NCI-H1694 (cell line): Measurements from ENCODE around the gene RPRD1B.
A peak's percentile ranks its signal among the peaks of the same experiment; 100 is the strongest.

Experiments used
- DNase-seq: peaks from one replicate; lab custom pipeline; 2025; lab: John Stamatoyannopoulos, UW

Gene RPRD1B, protein sequence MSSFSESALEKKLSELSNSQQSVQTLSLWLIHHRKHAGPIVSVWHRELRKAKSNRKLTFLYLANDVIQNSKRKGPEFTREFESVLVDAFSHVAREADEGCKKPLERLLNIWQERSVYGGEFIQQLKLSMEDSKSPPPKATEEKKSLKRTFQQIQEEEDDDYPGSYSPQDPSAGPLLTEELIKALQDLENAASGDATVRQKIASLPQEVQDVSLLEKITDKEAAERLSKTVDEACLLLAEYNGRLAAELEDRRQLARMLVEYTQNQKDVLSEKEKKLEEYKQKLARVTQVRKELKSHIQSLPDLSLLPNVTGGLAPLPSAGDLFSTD

DNA sequence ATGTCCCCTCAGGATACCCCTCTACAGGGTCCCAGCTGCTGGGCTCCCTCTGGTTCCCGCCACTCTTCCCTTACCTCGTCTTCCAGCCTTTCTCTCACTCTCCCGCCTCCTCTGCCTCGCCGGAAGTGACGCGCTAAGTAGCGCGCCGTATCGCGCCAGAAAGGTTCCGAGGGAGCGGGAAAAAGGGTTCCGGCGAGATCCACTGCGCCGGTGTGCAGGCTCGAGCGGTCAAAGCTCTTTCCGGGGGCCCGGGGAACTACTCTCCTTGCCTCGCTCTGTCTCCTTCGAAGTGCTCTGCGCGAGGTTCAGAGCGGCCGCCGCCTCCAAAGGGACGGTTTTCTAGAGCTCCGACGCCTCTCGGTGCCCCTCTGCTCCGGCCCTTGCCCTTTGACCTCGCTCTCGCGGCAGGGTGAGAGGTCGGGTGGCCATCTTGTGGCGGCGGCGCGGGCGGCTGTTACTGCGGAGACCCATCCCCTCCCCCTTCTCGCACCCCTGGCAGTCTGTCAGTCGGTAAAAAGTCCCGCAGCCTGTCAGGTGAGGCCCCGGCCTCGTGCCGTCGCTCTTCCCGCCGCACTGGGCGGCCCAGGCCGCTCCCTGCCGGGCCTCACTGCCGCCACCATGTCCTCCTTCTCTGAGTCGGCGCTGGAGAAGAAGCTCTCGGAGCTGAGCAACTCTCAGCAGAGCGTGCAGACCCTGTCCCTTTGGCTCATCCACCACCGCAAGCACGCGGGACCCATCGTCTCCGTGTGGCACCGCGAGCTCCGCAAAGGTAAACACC, at the start of gene RPRD1B, which contains the start of gene TTI1:
Gene RPRD1B (plus strand): TSS at position 417 of the 778 bp plus-strand sequence. CDS start 202 bp downstream, at position 619.
Gene TTI1 (minus strand): TSS at position 127 of the 778 bp plus-strand sequence. CDS start 19,640 bp downstream, outside the sequence.
- peak; percentile 78 for DNase-seq

DNA sequence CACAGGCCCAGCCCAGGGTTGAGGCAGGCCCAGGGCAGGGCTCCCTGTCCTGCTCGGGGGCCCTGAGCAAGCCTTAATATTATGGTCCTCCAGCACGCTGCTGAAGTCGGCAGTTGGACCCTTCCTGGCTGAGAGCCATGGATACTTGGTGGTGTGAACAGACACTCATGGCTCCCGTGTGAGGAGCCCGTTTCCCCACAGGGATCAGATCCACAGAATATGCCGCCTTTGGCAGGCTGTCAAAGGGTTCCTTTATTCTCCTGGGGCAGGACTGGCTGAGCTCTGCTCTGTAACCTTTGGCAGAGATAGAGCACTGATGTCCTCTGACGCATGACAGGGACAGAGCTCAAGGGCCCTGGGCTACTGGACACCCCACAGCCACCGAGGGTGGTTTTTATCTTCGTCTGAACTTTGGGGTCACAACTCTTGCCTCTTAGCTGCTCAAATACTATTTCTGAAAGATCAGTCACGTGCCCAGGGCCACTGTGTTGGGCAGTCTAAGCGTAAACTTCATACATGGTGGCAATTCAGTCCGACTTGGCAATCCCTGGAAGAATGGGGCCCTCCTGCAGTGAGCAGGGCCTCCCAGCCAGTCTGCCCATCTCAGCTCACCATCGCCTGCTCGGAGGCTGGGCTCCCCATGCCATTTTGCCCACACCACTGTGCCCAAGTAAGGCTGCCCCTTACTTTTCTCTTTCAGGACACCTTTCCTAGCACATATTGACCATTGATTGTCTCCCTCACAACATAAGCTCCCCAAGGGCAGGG, 49.3 kb upstream of the RPRD1B start:
- no peak for DNase-seq

DNA sequence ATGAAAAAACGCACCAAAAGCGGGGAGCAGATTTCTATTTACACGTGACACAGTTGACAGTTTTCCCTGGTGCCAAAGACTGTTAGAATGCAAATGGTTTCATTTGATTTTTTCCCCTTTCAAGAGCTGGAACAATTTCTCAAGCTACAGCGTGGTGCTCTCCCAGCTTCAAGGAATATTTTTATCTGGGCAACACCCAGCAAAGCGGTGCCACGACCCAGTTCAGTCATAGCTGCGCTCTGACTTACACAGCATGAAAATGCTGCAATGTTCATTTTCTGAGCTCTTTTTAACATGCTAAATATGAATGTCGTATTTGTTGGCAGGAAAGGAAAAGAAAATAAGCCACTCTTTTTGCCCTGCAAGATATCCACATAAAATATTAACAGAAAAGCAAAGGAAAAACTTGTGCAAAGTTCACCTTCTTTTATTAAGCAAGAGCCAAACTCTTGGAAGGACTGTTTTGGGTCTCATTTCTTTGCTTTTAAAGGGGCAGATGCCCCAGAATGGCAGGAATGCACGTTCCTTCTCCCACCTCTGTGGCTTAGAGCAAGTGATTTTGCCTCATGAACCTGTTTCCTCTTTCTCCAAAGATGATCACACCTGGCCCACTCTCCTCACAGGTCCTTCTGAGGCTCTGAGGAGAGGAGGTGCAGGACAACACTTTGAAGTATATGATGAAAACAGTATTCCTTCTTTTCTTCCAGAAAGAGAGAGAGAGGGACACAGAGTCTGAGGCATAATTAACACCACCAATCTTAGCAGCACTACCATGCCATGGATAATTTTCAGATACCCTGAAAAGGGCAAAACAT, 47.3 kb upstream of the RPRD1B start:
- DNase-seq: no peak

DNA sequence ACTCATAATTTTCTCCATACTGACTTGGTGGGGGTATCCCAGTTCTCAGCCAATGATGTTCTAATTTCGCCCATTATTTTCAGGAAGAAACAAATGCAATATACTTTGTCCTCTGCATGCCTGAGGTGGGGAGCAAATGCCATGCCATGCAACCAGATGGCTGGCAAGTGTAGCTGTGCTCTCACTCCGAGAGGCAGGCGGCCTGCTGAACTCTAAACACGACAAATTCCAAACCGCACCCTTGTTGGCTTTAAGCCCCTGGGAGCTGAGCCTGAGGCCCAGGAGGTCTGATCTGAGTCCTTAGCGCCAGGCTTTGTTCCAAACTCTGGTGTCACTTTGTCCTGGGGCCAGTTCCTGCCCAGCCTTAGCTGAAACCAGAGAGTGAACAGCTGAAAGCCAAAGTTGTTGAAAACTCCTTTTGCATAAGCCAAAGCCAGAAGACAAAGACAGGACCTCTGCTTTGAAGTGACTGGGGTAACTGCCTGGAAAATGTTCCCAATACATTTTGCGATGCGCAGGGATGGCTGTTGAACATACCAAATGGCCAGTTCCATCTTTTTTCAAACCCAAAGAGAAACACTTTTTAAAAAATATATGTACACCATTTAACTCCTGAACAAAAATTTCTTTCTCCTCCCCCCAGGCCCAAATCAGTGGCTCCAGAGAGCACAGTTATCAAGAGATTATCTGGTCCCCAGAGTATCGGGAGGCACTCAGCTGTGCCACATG, 46.5 kb upstream of the RPRD1B start:
- peak; percentile 45 for DNase-seq

DNA sequence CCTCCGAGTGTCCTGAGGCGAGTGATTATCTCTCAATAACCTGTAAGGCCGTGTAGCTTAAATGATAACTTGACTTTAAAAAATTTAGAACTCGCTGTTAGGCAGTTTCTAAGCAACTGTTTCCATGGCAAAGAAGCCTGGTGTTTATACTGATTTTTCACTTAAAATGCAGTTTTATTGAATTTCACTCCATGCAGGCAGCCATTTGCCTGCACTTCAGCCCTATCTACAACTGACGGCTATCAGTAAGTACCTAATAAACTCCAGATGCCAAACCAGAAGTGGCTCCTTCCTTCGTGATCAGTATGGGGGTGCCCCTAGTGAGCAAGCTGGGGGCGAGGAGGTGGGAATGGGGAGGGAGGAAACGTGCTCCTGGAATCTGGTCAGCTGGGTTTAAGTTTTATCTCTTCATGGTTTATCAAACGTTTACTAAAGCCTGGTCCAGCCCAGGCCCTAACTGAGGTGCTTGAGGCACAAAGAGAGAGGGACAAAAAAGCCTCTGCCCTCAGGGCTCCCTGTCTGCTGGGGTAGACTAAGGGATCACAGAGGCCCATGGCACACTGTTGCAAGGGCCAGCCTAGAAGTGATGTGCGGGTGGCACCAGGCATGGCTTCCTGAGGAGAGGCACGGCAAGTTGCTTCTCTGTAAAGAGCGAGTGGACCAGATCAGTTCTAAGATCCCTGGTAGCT, 45.8 kb upstream of the RPRD1B start:
- DNase-seq: no peak

DNA sequence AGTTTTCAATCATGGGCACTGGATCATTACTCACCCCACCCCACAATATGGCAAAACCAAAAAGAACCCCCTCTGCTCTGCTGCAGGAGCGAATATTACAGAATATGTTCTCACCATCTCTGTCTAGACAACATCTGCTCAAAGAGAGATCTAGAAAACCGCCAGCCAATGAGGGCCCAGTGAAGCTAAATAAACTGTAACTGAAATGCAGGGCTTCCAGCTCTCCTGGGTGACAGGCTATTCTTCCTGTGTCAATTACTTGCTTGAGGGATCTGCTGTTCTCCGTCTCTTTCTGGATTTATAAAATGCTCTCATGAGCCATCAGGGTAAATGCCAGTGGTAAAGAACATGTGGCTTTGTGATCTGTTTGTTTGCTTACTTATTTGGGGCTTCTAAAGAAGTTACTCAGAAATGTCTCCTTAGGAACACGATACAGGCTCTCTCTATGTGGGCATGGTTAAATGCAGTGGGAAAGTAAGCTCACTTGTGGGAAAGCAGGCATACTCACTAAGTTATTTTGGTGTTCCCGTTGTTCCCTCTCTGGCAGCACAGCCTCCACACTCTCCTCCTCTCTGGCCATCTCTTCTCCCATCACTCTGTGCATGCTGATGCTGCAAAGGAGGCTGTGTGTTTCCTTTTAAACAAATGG, 45.1 kb upstream of the RPRD1B start:
- peak; percentile 30 for DNase-seq

DNA sequence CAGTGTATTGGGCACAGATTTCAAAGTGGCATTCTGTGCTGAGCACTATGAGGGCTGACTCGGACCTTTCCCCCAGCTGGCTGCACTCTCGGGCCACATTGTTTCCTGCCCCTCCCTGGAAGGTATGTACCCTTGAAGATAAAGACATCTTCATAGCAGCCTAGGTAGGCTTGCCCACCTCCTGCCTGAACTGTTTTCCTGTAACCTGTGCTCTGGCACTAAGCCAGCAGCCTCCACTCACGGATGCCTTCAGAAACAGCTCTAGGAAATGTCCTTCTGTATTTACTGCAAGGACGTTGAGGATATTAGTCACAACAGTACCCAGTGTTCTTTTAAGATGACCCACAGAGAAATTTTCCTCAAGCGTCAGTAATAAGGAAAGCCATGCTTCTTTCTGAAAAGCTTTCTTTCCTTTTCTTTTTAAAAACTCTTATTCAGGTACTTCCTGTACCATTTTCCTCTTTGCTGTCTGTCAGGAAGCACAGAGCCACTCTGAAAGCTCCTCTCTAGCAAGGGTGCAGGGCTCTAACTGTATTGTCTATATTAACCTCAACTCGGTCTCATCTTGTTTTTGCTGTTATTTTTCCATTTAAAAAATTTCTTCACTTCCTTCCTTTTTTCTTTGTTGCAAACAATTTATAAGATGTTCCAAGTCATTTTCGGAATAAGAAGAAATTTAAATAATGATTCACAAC, 43.8 kb upstream of the RPRD1B start:
- DNase-seq: no peak

DNA sequence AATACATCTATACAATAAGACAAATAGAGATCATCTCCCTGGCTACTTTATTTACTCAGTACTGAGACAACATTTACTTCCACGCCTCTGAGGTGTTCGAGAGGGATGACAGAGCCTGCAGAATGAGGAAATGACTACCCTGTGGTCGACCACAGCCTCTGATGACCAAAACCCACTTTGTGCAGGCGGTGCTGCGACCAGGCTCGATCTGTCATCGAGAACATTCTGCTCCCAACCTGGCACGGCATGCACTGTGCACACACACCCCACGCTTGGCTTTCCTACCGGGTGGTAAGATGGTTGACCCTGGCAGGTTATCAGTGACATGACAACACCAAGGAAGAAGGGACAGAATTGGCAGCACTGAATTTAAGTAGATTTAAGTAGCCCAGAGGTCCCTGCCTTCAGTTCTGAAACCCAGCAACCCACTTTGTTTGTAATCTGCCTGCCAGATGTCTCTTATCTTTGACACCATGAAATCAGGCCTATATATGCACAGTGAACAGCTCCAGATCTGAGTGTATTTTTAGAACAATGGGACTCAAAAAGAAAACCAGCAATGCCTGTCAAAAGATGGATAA, 42.9 kb upstream of the RPRD1B start:
- peak; percentile 19 for DNase-seq

DNA sequence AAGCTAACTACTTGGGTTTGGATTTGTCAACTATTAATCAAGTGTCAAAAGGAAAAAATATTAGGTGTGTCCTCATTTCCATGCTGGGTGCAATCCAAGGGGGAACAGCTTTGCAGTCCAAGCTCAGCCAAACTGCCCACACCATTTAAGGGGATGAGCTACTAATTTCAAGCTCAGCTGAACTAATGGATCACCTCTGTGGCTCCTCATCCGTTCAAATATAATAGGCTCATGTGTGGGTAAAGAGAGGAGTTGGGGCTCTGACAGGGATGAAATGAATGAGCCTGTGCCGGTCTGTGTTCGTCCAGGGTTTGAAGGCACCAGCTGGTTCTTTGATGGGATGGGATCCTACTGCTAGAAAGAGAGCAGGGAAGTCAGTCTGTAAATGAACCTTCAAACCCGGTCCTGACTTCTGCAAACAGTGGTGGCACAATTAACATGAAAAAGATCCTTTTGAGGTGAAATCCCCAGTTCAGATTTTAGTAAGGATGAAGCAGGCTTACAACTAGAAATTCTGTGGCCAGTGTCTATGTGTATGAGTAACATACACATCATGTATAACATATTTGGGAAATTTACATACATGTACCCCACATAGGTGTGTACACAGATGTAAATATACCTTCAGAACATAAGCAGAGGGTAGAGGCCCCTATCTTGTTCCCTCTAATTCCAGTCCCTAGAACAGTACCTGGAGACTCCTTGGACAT, 42.2 kb upstream of the RPRD1B start:
- DNase-seq: no peak

DNA sequence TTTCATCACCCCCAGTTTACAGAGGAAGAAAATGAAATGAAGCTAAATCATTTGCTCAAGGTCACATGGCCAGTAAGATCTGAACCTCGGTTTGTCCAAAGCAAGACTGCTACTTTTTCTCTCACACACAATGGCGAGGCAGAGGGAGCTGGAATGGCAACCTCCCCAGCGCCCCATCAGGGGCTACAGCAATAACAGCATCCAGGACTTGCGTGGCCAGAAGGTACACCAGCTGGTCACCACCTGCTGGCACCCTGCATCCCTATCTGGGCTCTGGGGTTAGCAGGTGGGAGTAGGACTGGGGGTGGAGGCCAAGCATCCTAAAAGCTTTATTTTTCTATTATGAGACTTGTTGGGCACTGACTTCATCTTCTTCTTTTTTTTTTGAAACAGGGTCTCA, 41.6 kb upstream of the RPRD1B start:
- DNase-seq: no peak

DNA sequence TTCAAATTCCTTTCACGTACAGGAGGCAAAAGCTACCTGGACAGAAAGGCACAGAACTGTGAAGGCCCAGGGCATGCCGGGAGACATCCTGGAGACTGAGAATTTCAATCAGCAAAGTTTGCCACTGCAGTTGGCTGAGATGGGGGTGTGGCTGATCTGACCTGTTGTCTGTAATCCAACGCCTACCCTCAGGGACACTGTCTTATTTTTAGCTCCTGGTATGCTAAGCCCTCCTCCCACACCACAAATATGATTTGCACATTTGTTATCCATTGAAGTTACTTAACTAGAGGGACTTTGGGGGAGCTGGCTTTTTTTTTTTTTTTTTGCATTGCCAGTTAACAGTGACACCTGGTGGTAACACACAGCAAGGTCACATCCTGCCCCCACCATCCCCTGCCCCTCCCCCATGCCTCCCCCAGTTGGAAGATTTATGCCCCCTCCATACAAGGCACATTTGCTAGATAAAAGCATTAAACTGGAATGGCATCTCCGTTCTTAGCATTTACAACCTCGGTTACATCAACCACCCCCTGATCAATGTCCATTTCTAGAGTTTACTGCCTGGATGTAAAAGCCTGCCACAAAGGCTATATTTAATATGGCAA, 40.6 kb upstream of the RPRD1B start:
- DNase-seq: peak; percentile 19

DNA sequence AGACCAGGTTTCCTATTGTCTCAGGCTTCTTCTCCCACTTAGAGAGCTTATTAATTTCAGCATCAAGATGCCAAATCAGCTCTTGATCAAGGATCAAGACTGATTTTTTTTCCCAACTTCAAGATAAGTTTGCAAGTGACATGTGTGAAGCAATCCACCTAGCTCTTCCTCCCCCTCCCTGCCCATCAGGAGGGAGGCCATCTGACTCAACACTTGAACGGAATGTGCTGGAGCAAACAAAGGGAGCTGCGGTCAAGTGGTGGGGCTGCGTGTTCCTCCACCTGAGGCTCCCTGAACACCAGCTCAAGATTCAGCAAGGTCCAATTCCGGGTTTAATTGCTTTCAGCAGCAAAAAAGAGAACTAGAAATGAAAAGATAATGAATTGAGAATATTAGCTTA, 39.0 kb upstream of the RPRD1B start:
- DNase-seq: no peak

DNA sequence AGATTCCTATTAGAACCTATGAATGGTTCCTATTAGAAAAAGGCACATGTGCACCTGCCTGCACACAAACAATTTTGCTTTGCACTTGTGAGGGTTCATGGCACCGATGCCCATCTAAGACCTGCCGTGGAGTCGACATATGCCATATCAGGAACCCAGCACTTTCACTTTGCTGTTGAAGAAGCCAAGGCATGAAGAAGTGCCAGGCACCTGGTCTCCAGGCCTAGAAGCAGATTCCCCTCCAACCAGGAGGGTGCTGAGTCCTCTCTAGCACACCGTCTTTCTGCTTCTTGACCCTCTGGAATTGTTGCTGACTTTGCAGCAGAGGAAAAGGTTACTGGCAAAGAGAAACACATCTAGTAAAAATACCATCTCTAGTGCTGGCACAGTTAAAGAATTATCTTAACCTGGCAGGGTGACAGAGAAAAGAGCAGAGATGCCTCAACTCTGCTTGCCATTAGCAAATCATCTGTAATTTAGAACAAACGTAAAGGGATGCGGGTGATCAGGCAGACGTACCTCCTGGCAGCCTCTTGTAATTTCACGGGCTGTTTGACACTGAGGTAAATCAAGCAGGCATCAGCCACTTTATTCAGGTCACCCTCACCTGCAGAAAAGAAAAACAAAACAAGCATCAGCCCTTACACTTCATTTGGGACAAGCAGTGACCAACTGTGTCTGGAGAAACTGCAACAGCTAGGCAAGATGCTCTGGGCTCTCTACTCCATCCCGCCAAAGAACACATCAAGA, 37.5 kb upstream of the RPRD1B start:
- DNase-seq: no peak

DNA sequence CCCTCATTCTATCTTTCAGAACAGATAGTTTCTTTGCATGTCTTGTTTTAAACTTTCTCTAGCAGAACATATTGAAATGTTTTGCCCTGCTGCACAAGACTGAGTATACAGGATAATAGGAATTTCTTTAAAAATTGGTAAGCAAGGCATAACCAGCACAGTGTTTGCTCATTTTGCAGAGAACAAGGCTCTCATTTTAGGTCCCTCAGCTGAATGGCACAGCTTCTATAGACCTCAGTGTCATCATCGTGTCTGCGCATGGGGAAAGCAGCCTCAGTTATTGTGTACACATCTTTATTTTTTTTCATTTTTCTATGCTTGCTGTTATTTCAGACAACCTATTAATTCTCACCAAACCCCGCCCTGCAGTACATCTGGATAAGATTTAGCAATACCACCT, 36.0 kb upstream of the RPRD1B start:
- DNase-seq: no peak

DNA sequence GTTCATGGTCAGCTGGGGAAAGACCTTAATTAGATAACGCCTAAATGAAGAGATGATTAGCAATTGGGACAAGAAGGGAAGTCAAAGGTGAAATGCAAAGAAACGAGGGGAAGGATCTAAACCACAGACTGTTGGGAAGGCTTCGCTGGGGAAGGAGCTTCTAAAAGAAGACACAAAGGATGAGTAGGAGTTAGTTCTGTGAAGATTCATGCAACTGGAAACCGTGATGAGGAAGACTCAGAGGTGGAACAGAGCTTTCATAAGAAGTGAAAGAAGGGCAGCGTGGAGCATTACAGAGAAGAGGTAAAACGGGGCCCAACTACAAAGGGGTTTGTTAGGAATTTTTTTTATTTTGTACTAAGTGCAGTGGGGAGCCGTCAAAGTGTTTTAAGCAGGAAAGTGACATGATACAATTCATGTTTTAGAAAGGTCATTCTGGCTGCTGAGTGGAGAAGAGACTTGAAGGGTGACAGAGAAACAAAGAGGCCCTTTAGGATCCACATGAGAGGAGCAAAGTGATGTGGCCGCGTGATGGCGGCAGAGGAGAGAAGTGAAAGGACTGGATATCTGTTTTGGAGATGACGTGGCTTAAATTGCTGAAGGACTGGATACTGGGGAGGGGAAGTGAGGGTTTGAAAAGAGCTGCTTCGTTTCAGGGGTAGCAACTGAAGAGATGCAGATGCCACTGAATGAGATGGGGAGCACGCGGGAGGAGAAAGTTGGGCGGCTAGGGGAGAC, 33.9 kb upstream of the RPRD1B start:
- DNase-seq: no peak

DNA sequence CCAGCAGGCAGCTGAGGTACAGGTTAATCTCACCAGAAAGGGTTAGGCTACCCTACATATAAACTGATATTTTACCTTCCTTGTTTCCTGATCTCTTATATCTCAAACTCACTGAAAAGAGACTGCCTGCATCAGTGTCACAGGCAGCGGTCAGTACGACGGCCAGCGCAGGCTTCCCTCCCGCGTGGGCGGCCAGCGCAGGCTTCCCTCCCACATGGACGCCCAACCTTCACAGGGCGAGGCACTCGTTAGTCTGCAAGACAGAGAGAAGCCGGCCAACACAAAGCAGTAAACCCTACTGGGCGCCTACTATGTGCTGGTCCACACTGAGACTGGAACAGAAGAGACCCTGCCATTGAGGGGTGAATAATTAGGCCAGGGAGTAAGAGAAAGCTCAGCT, 33.3 kb upstream of the RPRD1B start:
- no peak for DNase-seq
